COLO829 (cell line): Measurements from ENCODE around the gene FRK.
"Not testable (repeated sequence)": the region's sequence is repeated elsewhere in the genome, so short reads cannot be mapped to it uniquely, and the experiment has no call there.

Source experiments
- DNase-seq: peaks from one replicate; pipeline ENCODE4 v3.0.0; 2012; ENCODE audit warnings: low spot score

Gene FRK

GRCh38 chr6:116004841-116005815, 55.6 kb downstream of the FRK start:
- no peak for DNase-seq

DNA sequence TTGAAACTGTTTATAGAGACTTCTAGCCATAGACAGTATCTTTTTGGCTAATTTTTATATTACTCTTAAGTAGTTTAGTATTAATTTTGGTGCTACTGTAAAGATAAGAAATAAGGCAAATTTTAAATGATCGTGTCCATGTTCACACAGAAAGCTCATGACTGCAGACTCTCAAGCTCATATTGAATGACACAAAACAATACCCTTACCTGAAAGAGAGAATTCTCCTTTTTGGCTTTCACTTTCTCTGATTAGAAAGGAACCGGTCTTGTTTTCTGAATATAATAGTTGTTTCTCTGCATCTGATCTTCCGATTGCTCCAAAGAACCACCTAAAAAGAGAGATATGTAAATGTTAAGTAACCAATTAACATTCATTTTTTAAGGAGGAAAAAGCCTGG, 57.0 kb downstream of the FRK start:
- no peak for DNase-seq

- DNase-seq, result no peak
These were observed 57.9 kb downstream of the FRK start for GRCh38 chr6:116002756-116003155.

- no peak for DNase-seq
These were observed 61.5 kb downstream of the FRK start for GRCh38 chr6:115999235-115999634.

- no peak for DNase-seq
These were observed 62.6 kb downstream of the FRK start for GRCh38 chr6:115997990-115998585.

- no peak for DNase-seq
These were observed 74.7 kb downstream of the FRK start for GRCh38 chr6:115986026-115986425.

GRCh38 chr6:115984809-115985208, 75.9 kb downstream of the FRK start:
- DNase-seq, result no peak

- DNase-seq, result no peak
These were observed 76.7 kb downstream of the FRK start for GRCh38 chr6:115983998-115984397.

DNA sequence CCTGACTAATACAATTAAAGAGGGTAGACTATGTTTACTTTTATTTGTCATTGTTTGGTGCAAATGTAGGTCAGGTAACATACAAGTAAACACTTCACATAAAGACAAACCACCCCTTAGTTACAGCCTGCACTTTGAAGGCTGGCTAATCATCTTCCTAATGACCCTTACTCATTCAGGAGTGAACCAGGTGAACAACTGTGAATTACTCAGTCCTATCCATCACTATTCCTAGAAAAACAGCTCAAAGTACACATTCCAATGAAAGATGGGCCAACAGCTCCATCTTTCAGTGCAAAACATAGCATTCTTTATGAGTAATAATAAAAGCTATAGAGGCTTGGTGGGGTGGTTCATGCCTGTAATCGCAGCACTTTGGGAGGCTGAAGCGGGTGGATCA, 78.2 kb downstream of the FRK start:
- DNase-seq, result no peak

- DNase-seq, result no peak
These were observed 83.5 kb downstream of the FRK start for GRCh38 chr6:115977220-115977619.

GRCh38 chr6:115976321-115976870, 84.3 kb downstream of the FRK start:
- peak; percentile 1 for DNase-seq

- DNase-seq, result no peak
These were observed 88.0 kb downstream of the FRK start for GRCh38 chr6:115972679-115973078.

DNA sequence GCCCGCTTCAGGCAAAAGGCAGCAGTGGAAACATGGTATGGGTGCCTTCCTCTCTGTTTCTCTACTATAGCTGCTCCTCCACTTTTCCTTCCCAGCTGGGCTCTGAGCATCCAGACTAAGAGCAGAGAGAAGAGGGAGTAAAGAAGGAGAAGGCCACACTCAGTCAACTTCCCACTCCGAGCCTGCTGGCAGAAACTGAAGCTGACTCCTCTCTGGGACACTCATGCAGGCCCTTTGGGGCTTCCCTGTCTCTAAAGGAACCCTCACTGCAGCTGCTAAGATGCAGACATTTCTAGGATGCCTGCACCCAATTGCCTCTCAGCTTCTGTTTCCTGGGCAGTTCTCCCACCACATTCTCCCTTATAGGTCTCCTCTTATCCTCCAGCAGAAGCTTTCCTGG, 88.9 kb downstream of the FRK start:
- DNase-seq, result no peak

DNA sequence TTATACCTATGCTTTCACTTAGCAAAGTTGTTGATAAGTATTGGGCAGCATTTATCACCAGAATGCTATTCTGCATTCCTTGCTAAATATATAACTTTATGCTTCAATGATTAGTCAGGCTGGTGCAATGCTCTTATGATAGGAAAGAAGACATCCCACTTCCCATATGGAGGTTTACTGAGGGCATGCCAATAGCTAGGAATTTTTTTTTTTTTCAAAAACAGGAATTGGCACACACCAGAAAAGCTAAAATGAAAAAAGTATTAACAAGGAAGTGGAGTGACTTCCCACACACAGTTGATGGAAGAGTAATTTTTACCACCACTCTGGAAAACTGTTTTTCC, 90.8 kb downstream of the FRK start:
- DNase-seq, result no peak

DNA sequence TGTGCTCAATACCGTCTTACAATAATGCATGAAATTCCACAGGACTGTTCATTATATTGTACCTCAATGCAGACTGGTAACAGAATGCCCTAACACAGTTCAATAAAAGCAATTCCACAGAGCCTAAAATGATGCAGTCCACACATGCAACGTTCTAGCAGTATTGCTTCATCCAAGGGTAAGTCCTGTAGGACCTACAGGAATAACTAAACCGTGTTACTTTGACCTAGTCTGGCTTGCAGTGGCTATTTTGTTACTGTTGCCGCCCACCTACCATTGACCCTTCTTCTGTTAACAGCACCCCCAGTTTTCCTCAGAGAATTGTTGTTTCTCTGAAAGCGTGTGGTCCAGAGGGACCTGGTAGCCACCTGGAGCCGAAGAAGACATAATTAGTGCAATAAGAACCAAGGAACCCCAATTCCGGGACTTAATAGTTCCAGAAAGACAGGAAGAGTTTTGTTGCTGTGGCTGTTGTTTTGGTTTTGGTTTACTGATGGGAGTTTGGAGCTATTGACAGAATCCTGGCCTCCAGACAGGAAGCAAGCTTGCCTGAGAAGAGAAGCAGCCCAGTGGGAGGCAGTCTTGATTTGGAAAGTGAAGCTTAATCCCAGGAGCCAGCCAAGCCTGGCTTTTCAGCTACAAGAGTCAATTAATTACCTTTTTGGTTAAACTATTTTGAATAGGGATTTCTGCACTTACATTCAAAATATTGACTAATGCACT, 91.3 kb downstream of the FRK start:
- no peak for DNase-seq

DNA sequence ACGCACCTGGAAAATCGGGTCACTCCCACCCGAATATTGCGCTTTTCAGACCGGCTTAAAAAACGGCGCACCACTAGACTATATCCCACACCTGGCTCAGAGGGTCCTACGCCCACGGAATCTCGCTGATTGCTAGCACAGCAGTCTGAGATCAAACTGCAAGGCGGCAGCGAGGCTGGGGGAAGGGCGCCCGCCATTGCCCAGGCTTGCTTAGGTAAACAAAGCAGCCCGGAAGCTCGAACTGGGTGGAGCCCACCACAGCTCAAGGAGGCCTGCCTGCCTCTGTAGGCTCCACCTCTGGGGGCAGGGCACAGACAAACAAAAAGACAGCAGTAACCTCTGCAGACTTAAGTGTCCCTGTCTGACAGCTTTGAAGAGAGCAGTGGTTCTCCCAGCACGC, 100.4 kb downstream of the FRK start:
- DNase-seq, result not testable (repeated sequence)

DNA sequence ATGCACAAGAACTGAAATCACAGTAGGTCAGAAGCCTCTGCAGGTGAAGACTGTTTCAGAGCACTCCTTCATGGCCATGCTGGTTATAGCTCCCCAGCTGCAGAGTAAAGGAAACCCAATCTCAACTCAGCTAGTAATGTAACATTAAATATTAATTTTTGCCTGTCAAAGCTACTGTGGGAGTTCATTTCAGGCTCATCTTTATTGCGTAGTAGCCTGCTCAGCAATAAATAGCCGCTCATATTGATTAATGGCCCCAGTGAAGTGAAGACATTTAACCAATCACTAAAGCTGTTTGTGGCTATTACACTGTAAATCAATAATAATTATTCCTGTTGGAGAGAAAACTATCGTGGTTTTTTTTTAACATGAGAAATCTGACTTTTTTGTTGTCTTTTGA, 101.7 kb downstream of the FRK start:
- DNase-seq, result no peak

GRCh38 chr6:115954740-115955139, 106.0 kb downstream of the FRK start:
- DNase-seq, result no peak

DNA sequence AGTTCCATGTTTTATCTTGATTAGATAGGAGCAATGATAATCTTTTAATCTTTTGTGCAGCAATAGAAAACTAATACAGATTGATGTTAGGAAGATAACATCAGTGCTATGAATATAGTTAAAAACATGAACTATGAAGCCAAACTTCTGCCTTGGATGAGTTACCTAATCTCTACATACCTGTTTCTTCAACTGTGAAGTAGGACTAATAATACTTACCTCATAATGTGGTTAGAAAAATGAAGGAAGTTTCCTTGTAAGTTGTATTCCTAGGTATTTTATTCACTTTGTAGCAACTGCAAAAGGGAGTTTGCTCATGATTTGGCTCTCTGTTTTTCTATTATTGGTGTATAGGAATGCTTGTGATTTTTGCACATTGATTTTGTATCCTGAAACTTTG, 111.9 kb downstream of the FRK start:
- DNase-seq, result no peak

DNA sequence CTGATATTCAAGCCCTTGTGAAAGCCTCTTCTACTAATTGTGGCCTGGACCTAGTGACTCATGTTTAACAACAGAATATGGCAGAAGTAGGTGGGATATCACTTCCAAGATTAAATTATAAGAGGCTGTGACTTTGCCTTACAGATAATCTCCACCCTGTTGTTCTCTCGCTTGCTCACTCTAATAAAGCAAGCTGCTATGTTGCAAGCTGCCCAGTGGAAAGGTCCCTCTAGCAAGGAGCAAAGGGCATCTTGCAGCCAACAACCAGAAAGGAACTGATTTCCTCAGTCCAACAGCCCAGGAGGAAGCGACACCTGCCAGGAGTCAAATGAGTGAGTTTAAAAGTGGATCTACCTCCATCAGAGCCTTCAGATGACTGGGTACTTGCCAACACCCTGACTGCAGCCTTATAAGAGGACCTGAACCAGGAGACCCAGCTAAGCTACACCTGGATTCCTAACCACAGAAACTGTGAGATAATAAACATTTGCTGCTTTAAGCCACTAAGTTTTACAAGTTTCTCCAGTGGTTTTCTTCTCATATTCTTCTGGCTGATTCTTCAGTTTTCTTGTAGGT, 112.6 kb downstream of the FRK start:
- no peak for DNase-seq

DNA sequence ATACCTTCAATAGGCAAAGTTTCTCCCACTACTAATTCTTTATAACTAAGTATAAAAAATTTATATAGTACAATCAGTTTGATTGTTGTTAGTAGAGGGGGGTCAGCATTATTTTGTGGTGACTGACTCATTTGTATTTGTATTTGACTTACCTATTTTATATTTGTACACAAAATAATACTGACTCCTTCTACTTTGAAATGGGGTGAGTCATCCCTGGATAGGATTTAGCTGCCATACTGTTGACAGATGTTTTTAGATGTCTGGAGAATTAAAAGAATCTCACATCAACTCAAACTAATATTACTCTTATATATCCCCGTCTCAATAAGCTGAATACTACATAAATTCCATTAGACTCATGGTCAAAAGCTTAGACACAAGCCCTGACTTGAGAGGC, 114.9 kb downstream of the FRK start:
- no peak for DNase-seq

DNA sequence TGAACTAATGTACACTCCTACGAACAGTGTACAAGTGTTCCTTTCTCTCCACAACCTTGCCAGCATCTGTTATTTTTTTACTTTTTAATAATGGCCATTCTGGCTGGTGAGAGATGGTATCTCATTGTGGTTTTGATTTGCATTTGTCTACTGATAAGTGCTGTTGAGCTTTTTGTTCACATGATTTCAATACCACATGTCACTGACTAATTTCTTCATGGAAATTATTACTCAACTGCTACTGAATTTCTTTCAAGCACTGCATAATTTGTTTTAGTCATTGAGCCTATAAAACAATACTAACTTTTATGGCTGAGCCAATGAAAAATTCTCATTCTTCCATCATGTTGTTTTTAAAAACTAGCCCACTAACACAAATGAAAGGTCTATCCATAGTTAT, 115.4 kb downstream of the FRK start:
- peak; percentile 31 for DNase-seq
